Esophagus mucosa (tissue), 1 donor: ENCODE results near the gene CCND2. TPM values are rescaled to one million over a fixed set of nuclear protein-coding genes. Genes with fewer than 3 reads are reported as not detected.

Experiments used
- ATAC-seq: fragments of 200-7000 bp; cut with Tn5 transposase; one replicate; pipeline ENCODE4 v1.9.1; 2020
- total RNA-seq: library from RNA; stranded (reverse); gene quantifications from one replicate; pipeline ENCODE4 v1.2.4, GENCODE V29; 2023
- donor health status: DM: yes; HTN: yes; CAD: no.

Gene CCND2
- total RNA-seq, 1 donor from 2014 or later = 48.9 TPM

- ATAC-seq = no peak
Measured at GRCh38 chr12:4277857-4278256, 4.3 kb downstream of the CCND2 start.

DNA sequence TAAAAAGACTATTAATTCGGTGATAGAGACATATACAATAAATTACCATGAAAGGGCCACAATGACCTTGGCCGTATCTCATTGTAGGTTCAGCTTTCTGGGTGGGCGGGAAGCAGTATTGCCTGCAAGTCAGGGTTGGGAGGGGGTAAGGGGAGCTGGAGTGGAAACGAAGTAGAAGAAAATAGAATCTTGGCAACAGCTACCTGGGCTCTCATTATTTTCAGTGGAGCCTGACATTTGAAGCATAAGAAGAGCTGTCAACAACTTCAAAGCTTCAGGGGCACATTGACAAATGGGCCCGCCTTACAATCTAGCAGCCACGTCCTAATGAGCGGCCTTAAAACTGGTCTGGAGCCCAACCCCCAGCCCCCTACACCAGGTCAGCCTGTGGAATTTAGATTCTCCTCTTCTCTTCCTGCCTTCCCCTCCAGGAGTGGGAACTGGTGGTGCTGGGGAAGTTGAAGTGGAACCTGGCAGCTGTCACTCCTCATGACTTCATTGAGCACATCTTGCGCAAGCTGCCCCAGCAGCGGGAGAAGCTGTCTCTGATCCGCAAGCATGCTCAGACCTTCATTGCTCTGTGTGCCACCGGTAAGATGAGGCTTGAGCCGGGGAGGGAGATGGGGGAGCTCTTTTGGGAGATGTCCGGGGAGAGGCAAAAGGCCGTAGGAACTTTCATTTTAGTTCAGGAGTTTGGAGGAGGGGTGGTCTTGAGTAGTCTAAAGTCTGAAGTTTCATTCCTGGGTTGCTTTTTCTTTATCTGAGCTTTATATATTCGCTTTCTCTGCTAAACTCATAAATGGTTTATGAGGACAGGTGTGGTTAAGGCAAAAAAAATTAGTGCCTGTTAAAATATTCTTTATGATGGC is 5.0 kb downstream of the CCND2 start:
- ATAC-seq = no peak

GRCh38 chr12:4279198-4279690 is 5.7 kb downstream of the CCND2 start:
- ATAC-seq = no peak

- ATAC-seq = no peak
Measured at GRCh38 chr12:4280351-4281163, 7.0 kb downstream of the CCND2 start.

DNA sequence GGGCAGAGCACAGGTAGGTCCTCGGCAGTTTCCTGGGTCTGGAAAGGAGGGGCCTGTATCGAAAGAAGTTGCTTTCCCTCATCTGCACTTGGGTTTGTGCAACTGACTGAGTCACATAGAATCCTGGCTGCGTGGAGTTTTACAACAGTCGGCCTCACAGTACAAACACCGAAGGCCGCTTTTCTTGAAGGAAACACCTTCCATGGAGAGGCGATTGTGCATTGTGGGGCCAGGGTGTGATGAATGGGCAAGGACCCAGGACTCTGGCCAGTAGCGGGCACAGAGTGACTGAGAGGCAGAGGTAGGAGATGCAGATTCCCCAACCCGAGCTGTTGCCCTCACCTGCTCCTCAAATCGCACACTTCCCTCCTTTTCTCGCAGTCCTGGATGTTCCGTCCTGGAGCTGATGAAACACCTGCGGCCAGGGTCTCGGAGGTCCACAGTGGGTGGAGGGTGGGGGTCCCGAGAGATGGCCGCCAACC is 7.7 kb downstream of the CCND2 start:
- ATAC-seq = no peak

- no peak for ATAC-seq
Measured at GRCh38 chr12:4282103-4282891, 8.7 kb downstream of the CCND2 start.

DNA sequence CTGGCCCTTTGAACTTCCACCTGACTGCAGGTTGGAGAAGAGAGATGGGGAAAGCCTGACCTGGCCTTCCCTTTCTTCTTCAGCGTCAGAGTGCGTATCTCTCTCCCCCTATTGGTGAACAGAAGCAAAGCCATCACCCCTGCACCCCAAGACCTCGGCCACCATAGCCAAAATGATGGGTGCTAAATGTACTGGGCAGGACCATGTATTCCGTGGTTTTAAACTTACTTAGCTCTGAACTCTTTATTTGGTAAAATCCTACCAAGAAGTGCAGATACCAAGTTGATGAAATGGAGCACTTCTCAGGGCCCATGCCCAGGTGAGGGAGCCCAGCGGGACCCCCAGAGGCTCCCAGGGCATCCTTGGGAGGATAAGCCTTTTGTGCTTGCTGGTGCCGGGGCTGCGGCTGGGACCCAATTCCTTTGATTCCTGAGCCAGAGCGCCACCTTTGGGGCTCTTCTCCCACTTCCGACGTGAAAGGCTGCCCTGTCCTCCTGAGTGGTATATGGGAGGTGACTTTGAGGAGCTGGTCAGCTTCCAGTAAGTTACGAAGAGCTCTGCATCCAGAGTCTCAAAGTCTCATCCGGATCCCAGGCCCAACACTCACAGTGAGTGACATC is 9.4 kb downstream of the CCND2 start:
- no peak for ATAC-seq

DNA sequence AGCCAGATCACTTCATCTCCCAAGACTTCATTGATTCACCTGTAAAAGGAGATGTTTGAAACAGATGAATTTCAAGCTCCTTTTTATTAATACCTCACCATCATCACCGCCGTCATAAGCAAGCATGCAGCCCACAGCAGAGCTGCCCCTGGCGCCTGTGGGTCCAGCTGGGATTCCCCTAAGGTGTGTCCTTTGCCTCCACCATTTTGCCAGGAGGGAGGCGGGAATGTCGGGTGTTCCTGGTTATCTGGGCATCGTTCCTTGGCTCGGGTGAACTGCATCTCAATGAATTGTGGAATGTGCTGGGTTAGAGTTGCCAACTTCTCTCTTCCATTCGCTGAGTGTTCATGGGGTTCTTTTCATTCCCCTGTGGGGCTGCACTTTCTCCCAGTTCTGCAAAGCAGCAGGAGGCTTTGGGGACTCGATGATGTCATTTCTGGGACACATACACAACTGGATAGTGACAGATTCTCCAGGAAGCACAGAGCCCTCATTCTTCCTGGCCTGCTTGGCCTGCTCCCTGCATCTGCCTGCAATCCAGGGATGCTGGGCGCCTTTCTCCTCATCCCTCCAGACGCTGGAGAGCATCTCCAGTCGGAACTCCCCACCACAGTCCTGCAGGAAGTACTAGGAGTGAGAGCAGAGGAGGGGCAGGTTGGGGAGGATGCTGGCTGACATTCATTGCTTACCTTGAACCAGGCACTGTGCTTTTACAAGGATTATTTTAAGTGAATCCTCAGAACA is 10.1 kb downstream of the CCND2 start:
- no peak for ATAC-seq

- no peak for ATAC-seq
Measured at GRCh38 chr12:4284306-4284705, 10.7 kb downstream of the CCND2 start.

DNA sequence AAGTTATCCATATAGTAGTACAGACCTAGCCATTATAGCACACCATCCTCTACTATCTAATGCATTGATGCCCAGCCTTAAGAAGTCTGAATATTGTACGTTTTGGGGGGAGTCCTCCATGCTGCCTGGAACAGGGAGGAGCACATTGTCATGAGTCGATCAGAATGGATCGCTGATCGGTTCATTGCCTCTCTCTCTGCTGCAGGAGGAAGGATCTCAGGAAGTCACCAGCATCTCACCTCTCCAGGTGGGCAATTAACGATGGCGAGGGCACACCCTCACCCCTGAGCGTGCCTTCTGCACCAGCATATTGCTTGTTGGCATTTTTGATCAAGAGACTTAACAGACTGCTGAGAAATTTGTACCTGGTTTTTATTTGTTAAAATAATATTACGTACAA is 11.5 kb downstream of the CCND2 start:
- no peak for ATAC-seq

GRCh38 chr12:4286228-4286627 is 12.7 kb downstream of the CCND2 start:
- no peak for ATAC-seq

DNA sequence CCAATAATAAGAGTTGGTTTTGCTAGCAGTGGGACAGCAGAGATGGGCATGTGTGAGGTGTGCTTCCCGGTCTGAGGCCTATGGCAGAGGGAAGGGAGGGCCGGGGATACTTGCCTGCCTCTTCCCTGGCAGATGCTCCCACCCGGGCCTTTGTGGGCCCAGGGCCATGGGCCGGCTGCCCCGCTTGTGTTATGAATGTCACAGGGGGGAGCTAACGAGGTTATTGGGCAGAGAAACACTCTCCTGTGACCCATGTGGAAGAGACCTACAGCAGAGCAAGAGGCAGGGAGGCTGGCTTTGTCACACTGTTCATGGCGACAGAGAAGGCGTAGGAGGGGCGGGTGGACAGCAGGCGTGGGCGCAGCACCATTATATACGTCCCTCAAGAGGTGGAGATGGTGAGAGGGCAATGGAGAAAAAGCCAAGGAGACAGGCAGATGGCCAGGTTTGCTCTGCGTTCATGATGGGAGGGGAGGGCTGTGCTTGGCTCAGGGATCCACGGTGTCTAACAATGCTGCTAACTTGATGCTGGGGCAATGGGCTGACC is 13.3 kb downstream of the CCND2 start:
- no peak for ATAC-seq

- ATAC-seq = no peak
Measured at GRCh38 chr12:4287325-4288211, 14.0 kb downstream of the CCND2 start.

GRCh38 chr12:4288296-4289131 is 15.0 kb downstream of the CCND2 start:
- ATAC-seq = no peak

- no peak for ATAC-seq
Measured at GRCh38 chr12:4289231-4289878, 15.8 kb downstream of the CCND2 start.

GRCh38 chr12:4289998-4290790 is 16.6 kb downstream of the CCND2 start:
- no peak for ATAC-seq

DNA sequence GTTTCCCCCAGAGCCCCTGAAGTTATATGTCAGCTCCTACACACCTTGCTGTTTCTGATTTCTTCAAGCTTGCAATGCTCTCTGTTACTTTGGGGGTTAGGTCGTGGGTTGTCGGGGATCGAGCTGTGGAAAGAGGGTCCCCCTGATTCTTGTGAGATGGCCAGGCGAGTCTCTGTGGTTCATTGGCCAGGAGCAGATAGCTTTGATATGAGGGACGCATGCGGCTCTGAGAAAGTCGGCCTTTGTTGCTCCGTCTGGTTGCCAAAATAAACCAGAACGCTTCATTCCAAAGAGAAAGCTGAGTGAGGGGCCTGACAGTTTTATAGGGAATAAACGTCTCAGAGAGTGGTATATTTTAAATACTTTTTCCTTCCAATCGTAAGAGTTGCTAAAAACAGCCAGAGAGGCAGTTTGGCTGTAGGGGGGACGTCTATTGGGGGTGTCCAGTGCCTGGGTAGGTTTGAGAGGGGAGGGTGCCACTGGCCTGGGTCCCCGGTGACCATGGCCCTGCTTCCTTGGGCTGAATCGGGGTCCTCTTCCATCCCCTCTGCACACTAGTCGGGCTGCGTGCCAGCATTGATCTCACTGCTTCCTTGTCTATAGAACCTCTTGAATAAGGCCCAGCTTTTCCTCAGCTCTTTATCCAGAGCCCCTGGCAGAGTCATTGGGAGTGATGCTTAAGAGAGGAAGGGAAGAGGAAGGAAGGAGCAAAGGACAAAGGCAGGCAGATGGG is 18.9 kb downstream of the CCND2 start:
- ATAC-seq = no peak
